ENCODE data around the gene LRFN5.

Gene LRFN5

DNA sequence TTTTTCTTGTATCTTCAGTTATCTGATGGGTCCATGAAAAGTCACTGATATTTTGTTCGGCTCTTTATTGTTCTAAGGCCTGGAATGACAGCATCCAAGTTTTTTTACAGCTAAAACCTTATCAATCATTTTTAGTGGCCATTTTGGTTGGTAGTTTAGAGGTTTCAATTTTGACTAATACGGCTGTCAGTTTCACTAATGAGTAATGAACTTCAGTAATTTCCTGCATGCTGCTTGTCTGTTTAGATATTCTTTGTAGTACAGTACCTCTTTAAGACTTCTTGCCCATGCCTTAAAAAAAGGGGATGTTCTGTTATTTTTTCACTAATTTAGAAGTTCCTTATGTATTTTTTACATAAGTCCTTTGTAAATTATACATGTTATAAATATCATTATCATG, 176.7 kb downstream of the LRFN5 start:
- DNase-seq = no peak

DNA sequence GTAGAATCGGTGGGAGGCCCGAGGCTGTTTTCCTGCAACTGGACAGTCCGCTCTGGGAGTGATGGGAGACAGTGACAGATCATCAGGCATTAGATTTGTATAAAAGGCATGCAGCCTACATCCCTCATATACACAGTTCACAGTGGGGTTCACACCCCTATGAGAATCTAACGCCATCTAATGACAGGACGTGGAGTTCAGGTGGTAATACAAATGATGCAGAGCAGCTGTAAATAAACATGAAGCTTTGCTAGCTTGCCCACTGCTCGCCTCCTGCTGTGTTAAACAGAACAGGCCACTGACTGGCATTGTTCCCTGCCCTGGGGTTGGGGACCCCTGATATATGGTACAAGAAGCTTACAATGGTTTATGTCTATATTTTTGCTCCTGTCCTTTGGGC, 179.0 kb downstream of the LRFN5 start:
- DNase-seq = no peak

DNA sequence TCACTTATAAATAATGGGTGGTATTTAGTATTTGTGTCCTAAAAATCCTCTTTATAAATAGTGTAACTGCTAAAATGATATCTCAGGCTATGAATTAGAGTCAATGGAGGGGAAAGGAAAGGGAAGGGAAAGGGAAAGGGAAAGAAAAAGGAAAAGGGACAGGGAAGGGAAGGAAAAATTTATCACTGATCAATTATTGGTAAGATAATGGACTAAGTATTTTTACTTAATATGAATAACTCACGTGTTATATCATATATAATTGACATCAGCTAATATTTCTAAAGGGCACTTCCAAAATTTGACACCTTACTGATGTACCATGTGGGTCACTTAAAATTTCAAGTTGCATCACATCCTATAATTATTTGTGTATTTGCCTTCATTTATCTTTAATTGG, 193.1 kb downstream of the LRFN5 start:
- DNase-seq = no peak

DNA sequence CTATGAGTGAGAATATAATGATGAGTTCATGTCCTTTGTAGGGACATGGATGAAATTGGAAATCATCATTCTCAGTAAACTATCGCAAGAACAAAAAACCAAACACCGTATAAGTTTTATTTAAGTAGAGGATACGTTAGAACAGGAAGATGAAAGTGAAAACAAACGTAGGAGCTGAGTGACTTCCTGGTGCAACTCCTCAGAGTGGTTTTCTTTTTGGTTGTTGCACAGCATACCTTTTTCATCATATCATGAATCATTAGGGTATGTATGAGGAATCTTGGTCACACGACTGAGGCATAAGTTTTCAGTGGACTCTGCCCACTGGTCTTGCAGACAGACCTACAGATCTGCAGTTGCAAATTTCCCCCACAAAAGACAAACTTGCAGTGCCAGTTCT, 199.0 kb downstream of the LRFN5 start:
- DNase-seq = no peak

DNA sequence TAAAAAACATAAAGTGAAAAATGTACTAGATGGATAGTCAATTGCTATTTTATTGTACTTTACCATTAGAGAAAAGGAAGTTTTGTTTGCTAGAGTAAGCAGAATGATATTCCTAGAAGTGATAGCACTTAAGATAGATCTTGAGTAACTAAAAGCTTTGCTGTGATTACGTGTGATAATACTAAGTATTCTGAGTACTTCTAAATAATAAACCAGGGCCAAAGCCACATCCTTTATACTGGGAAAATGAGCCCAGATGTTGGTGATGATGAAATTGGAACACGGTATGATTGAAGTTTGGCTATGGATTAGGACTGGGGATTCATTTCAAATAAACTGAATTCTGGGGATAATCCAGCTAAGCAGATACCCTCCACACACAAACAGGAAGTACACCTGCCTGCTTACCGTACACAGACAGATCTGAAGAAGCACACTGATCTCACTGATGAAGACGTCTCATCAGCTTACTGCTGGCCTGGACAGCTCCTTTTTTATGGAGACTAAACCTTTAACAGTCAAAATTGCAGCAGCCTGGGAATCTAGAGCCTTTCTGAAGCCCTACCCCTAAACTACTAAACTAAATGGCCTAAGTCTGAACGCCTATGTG, 199.8 kb downstream of the LRFN5 start:
- no peak for DNase-seq

DNA sequence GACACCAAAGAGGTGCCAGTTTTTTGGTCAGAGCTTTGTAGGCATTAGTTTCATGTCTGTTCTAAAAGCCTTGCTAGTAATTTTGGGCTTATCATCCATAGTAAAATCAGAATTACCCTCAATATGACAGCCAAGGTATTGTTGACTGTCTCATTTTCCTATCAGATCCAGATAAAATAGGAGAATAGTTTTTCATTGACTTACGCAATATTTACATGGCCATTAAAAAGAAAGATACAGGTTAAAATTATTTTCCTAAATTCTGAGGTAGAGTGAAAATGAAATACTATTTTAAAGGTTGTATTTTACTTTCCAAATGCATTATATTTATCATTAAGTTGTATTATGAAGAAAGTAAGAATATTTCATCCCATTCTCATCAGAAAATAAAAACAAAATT, 203.7 kb downstream of the LRFN5 start:
- DNase-seq = no peak

DNA sequence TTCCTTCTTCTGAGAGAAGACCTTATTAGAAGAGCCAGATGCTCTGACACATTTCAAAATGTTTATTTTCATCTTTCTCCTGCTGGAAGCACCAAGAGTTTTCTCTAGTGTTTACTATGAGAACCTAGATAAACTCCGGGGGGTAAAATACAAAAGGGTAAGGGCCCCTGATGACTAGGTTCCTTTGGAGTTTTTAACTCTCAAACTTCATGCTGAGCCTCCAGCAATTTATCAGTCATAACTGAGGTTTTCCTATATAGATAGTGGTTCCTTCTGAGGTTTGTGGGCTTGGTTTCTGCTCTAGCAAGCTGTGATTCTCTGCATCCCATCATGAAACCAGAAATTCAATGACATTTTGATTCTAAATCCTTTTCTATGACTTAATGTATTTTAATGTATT, 210.9 kb downstream of the LRFN5 start:
- DNase-seq = no peak

DNA sequence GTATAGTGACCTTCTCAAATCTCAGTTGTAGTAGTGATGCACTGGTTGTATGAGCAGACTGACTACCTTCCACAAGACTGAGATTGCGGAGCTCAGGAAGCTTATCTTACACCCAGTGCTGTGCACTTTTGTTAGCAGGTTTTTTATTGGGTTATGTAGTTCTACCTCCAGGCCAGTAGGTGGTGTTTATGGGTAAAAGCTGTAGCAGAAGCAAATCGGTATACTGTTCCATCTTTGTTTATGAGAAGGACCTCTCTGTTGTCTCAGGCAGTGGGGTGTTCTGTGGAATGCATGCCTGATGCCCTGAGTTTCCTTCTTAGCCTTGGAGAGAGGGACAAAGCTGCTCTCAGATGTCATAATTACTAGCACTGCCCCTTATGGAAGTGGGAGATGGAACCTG, 217.8 kb downstream of the LRFN5 start:
- DNase-seq = no peak

DNA sequence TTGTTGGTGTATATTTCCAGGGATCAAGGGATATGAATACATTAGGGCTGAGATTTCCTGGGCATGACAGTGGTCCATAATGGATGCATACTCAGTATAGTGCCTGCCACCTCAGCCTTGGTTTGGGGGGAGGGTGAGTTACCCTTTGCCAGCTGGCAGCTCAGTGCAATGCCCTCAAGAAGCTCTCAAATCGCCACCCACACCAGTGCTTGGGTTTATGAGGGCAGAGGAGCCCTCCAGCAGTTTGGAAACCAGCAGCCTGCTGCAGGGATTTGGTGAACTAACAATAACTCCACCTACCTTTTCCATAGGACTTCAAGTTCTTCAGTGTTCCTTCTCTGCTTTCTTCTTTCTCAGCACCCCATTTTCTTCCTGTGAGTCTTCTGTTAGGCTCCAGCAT, 218.9 kb downstream of the LRFN5 start:
- DNase-seq = no peak

DNA sequence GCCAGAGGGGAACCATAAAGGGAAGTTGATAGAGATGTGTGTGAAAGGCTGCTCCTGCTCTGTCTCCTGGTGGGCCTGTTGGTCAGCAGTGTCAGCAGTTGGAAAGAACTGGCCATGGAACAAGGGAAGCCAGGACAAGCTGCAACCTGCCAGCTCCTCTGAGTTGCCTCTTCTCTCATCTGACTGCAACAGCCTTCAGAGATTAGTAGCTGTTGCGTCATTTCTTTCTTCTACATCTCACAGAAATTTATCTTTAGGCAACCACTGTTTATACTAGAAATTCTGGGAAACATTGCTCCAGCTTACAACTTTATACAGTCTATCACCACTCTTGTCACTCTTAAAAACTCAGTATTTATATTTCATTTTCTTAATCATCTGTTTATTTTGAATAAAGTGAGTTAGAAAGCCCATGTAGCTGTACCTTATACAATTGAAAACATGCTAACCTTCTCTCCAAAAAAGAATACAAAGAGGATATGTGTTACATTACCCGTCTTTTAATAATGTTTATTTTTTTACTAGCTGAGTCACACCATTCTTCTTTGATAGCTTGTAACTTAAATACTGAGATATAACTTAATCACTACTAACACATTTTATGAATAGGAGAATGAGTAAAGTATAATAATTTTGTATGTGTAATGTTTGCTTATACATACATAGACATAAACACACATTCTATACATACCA, 224.2 kb downstream of the LRFN5 start:
- DNase-seq = no peak

DNA sequence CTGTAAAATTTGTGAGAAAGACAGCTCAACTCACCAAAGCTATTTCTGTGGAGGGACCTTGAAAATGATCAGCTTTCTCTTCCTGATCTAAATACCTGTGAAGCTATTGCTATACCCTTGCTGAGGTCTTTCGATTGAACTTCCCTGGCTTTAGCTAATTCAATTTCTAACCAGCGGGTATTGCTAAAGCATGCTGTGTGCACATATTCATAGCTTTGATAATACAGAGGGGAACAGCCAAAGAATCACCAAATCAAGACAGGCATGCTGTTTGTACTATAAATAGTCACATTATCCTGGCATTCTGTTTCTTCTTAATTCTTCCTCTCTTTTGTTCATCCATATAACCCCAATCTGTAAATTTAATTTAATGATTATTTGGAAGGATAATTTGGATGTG, 233.0 kb downstream of the LRFN5 start:
- DNase-seq = no peak

DNA sequence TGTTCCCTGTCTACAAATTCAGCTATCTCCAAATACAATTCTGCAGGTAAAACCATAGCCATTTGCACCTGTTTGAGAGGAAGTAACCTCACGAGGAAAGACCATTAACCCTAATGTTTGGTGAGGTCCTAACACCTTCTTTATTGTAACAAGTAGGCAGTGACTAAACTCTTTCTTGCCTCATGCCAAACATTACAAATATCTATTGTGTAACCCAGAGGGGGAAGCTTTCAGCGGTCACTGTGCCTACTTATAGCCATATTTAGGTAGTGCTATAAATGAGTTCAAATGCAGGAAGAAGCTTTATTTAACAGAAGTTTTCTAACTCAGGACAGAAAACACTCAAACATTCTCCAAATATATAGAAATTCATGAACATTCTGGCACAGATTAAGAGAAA, 252.7 kb downstream of the LRFN5 start:
- DNase-seq = no peak

DNA sequence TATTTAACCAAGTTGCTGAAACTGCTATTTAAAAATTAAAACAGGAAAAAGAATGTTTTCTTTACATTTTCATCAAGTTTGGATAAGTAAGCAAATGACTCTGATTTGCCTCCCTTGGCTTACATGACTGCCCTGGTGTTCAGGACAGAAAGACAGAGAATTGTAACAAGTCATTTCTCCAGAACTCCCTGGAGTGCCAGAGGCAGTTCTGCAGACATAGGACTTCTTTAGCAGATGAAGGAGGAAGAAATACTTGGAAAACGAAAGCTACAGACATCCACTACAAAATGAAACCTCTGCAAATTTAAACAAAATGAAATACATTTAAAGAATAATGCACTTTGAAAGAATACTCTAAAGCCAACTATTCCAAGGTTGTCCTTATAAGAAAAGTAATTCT, 253.9 kb downstream of the LRFN5 start:
- DNase-seq = no peak

DNA sequence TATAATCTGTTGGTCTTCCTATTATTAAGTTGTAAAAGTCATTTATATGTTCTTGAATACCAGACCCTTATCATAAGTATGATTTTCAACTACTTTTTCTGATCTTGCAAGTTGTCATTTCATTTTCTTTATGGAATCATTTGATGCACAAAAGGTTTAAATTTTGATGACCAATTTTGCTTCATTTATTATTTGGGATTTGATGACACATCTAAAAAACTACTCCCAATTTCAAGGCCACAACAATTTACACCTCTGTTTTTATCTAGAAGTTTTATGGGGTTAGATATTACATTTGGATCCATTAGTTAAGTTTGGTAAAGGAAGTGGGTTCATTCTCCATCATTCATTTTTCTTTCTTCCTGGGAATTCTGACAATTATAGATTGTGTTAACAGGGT, 259.2 kb downstream of the LRFN5 start:
- no peak for DNase-seq

DNA sequence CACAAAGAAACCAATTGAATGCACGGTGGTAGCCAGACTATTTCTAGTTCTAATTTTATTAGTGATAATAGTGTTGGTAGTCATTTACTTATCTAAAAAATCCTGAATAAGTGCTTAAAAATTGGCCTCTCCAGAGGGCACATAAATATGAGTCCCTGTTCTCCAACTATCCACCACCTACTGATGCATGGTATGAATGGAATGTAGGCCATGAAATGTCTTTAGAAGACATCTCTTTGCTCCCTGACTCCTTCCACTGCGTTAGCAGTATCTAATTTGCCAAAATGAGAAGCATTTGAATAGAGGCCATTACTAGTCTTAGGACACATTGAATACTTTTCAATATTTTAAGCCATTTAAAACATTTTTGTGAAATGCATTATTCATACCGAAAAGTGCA, 261.7 kb downstream of the LRFN5 start:
- no peak for DNase-seq

DNA sequence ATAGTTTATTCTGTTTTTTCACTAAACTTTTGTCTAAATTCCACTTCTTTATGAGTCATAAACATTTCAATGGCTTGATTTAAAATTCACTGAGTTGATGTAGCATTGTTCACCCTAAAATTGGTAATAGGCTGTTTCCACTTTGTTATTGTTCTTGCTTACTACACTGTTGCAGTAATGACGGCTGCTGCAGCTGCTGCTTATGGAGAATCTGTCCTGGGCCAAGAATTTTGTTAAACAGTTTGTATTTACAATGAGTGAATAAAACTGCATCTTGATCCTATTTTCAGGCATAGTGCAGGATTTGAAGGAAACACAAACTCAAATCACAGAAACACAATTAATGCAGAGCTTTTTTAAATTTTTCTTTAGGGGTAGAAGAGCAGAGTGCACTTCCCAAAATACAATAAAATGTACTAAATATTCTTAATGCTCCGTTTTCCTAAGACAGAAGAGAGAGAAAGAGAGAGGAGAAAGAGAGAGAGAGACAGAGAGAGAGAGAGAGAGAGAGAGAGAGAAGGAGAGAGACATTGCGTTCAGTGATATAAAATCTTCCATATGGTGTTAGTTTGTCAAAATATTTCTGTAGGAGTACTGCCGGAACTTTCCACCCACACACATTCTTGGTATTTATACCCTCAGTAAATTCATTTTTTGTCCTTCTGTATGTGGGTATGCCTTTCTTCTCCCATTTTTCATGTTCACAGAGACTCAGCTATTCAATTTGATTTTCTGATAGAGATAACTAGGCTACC, 266.4 kb downstream of the LRFN5 start:
- DNase-seq = no peak

DNA sequence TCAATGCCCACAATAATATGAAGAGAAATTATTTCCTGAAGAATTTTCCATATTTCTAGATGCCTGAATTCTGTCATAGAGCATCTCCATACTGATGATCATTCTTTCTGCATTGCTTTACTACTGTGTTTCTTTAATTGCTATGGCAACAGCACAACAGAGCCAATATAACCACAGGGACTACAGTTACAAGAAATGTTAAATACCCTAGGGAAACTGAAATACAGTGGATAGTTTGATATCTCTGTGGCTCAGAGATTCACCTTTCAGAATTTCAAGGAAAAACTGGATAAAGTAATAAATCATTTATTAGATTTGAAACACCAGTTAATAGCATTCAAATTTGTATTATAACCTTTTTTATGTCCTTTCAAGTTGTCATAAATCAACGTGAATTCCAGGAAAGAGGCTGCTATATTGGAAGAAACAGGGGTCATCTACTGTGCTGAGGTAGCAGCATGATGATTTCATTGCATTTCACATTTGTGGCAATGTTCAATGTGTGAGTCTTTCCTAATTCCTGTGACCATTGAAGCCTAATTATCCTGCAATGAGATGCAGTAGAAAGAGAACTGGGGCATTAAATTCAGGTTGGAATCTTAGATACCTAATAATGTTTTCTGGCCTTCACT, 267.1 kb downstream of the LRFN5 start:
- no peak for DNase-seq

DNA sequence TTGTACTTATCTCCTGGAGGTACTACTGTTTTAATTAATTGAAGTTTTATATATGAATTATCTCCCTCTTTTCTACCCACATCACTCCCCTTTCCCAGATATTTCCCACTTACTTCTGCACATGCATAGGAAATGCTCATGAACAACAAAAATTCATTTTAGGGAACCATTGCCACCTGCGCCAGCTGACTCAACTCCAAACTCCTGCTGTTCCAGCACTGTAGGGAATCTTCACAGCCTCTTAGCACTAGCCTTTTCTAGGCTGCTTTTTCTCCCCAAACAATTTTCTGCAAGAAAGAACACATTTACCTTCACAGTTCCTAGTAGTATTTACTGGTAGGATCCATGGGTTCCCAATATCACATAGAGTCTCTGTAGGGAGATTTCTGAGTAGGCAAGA, 268.4 kb downstream of the LRFN5 start:
- DNase-seq = no peak

DNA sequence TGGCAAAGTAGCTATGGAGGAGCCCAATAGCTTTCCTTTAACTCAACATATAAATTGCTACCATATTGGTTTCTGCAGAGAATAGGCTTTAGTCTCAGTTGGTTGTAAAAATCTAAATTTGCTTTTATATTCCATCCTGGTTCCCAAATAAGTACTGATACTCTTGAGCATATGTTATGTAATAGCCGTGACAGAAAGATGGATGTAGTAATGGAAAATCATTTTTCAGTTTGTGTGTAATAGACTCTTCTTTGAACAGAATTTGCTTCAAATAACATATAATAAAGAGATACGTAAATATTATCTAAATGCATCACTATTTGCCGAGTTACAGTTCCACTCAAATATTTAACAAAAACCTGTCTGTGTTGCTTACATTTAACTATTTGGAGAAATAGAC, 271.6 kb downstream of the LRFN5 start:
- DNase-seq = no peak

DNA sequence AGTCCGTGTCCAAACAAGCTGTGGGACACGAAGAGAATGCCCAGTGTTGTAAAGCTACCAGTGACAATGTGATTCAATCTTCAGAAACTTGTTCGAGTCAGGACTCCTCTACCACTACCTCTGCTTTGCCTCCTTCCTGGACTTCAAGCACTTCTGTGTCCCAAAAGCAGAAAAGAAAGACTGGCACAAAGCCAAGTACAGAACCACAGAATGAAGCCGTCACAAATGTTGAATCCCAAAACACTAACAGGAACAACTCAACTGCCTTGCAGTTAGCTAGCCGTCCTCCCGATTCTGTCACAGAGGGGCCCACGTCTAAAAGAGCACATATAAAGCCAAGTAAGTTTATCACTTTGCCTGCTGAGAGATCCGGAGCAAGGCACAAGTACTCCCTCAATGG, 284.9 kb downstream of the LRFN5 start:
- DNase-seq = no peak

DNA sequence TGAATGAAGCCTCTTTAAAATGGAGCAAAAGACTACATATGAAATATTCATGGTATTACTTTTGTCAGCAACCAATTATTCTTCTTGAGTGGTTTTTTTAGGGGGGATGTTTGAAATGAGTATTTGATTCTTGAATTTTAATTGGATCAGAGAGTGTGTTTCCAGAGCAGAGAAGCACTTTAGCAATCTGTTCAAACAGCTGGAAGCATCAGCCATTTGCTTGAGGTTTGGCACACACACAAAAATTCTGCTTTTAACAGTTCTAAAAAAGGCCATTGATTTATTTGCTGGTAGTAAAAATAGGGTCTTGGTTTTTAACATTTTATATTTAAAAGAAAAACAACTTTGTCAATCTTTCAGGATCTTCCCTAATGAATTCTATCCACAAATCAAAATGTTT, 292.7 kb downstream of the LRFN5 start:
- no peak for DNase-seq

DNA sequence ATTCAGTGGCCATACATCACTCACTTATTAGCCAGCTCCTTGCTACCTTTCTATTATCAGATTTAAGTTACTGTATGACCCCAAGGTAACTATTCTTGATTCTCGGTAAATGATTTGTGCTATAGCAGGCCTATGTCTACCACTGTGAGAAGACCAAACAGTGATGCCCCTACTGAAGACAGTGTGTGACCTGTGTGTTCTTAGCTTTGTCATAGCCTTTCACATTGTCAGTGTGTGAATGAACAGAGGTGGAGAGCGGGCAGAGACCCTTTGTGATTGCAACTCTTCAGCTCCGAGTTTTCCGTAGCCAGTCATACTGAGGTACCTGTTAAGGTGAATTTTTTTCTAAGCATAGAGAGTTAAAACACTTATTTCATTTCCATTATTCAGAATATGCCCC, 294.0 kb downstream of the LRFN5 start:
- DNase-seq = no peak

DNA sequence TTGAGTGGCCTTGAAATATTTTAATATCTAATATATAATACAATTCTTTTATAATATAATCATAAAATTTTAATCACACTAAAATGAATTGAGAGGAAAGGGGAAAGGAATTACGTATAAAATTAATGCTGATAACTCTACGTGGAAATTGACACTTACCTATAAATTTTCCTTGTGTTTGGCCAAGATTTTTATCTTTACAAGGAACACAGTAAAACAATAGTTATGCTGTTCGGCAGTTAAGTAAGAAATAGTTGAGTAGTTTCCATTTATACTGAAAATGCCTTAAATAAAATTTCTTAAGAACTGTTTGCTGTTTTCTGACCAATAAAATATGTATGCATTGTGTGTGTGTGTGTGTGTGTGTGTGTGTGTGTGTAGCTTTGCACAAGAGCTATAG, 294.4 kb downstream of the LRFN5 start:
- no peak for DNase-seq

DNA sequence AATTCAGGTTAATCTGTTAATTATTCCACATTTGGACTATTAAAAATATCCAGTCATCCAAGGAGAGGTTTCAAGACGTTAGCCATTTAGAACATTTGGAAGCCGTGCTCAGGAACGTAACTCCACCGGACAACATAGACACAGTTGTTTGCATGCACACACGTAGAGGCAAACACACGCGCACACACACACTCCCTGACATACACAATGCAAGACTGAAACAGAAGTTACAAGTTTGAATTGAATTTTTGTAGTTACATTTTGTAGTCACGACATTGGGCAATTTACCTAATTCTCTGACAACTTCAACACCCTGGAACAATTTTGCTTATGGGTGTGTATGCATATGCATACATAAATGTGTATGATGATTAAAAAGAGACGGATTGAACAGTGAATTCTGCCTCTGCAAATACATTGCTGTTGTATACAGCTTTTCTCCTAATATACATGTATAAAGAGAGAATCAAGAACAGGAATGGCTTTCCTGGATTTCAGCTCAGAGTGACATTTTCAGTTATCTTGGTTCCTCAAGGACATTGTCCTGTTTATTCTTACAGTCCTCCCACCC, 298.8 kb downstream of the LRFN5 start:
- no peak for DNase-seq

Measured in kidney glomerular epithelial cell (primary cell).